GM21390 (cell line): ENCODE measurements around the gene NCAPG2.
"Not testable (repeated sequence)": the region's sequence is repeated elsewhere in the genome, so short reads cannot be mapped to it uniquely, and the experiment has no call there.

ENCODE experiments used
- ATAC-seq: cut with Tn5 transposase; IDR thresholded peaks from one replicate; pipeline ENCODE4 v1.9.1; 2021; ENCODE audit not compliant: unreplicated experiment

The NCAPG2 gene

GRCh38 chr7:158710651-158711102 lies 6.1 kb upstream of the NCAPG2 start:
- ATAC-seq = no peak

- no peak for ATAC-seq
Measured at GRCh38 chr7:158707610-158708009, 3.0 kb upstream of the NCAPG2 start.

GRCh38 chr7:158706710-158707590 lies 2.3 kb upstream of the NCAPG2 start:
- ATAC-seq = no peak

- ATAC-seq = no peak
Measured at GRCh38 chr7:158706273-158706704, 1.7 kb upstream of the NCAPG2 start.

GRCh38 chr7:158705234-158705850 lies 738 bp upstream of the NCAPG2 start:
- no peak for ATAC-seq

GRCh38 chr7:158703679-158704523 lies 703 bp downstream of the NCAPG2 start:
- ATAC-seq = not testable (repeated sequence)

- ATAC-seq = no peak
Measured at GRCh38 chr7:158702944-158703343, 1.7 kb downstream of the NCAPG2 start.

- no peak for ATAC-seq
Measured at GRCh38 chr7:158702196-158702595, 2.4 kb downstream of the NCAPG2 start.

- no peak for ATAC-seq
Measured at GRCh38 chr7:158700008-158700407, 4.6 kb downstream of the NCAPG2 start.

- ATAC-seq = no peak
Measured at GRCh38 chr7:158699341-158699740, 5.3 kb downstream of the NCAPG2 start.

GRCh38 chr7:158698657-158699195 lies 5.9 kb downstream of the NCAPG2 start:
- no peak for ATAC-seq

- not testable (repeated sequence) for ATAC-seq
Measured at GRCh38 chr7:158697597-158697996, 7.0 kb downstream of the NCAPG2 start.

GRCh38 chr7:158695726-158696452 lies 8.7 kb downstream of the NCAPG2 start:
- ATAC-seq = no peak

- ATAC-seq = no peak
Measured at GRCh38 chr7:158695056-158695455, 9.5 kb downstream of the NCAPG2 start.

GRCh38 chr7:158694650-158695049 lies 10.0 kb downstream of the NCAPG2 start:
- no peak for ATAC-seq

GRCh38 chr7:158689488-158689887 lies 15.1 kb downstream of the NCAPG2 start:
- ATAC-seq = no peak

- ATAC-seq = no peak
Measured at GRCh38 chr7:158687406-158687805, 17.2 kb downstream of the NCAPG2 start.

- ATAC-seq = no peak
Measured at GRCh38 chr7:158685693-158686092, 18.9 kb downstream of the NCAPG2 start.

GRCh38 chr7:158684329-158684728 lies 20.3 kb downstream of the NCAPG2 start:
- ATAC-seq = no peak

GRCh38 chr7:158683541-158683940 lies 21.1 kb downstream of the NCAPG2 start:
- ATAC-seq = no peak
